Measurements from ENCODE around the gene NFYC. TPM values are rescaled to one million over a fixed set of nuclear protein-coding genes. Genes with fewer than 3 reads are reported as not detected.
A peak's percentile ranks its signal among the peaks of the same experiment; 100 is the strongest.

NFYC gene
- total RNA-seq, 1 experiment from 2014 or later = 61.6 TPM

DNA sequence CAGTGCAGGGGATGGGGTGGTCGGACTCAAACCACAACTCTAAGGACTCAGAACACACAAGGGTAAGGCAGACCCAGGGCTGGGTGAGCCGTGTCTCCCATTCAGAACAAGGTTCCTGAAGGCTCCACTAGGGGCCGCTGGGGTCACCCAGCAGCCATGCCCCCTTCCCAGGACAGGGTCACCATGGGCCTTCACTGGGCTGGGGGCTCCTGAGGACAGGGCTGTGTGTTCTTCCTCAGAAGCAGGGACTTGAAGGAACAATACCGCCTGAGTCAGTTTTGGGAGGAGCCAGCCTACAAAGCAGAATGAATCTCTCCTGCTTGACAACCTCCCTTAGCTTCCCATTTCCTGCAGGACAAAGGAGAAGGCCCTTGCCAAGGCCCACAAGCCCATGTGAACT lies 41.4 kb upstream of the NFYC start:
- peak in 1 of 2 experiments; percentile 11 for DNase-seq
- Histone ChIP-seq H3K4me3 (ENCODE audit: low read depth, low read length) (no peak overlapping the region), H3K27me3 (replicated peaks; ENCODE audit: control insufficient read depth, insufficient read depth, low read length) (no peaks in the 10 kb centered on the region), H3K9me3 (no peaks in the 10 kb centered on the region), H3K36me3 (ENCODE audit: control insufficient read depth, insufficient read depth, low read length) (no peaks in the 10 kb centered on the region), H3K4me1 (no peaks in the 10 kb centered on the region)
- POLR2A ChIA-PET = no interaction called here
- no peaks in the 10 kb centered on the region for H3K9me3 Mint-ChIP-seq (ENCODE audit: unreplicated experiment)
- no peak overlapping the region for H3K4me3 Mint-ChIP-seq (ENCODE audit: unreplicated experiment)
- TF ChIP-seq, protein P1, sequence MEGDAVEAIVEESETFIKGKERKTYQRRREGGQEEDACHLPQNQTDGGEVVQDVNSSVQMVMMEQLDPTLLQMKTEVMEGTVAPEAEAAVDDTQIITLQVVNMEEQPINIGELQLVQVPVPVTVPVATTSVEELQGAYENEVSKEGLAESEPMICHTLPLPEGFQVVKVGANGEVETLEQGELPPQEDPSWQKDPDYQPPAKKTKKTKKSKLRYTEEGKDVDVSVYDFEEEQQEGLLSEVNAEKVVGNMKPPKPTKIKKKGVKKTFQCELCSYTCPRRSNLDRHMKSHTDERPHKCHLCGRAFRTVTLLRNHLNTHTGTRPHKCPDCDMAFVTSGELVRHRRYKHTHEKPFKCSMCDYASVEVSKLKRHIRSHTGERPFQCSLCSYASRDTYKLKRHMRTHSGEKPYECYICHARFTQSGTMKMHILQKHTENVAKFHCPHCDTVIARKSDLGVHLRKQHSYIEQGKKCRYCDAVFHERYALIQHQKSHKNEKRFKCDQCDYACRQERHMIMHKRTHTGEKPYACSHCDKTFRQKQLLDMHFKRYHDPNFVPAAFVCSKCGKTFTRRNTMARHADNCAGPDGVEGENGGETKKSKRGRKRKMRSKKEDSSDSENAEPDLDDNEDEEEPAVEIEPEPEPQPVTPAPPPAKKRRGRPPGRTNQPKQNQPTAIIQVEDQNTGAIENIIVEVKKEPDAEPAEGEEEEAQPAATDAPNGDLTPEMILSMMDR (IDR thresholded peaks at IDR 0.05; ENCODE audit: insufficient read depth in 1 of 2, low read depth in 1 of 2, low read length in 1 of 2, severe bottlenecking in 1 of 2, unreplicated experiment in 1 of 2) = peak in 1 of 2 experiments; percentile 25
- H3K27me3 Mint-ChIP-seq (ENCODE audit: insufficient read depth, unreplicated experiment) = no peaks in the 10 kb centered on the region
- no TSS peak for BruUV-seq (replicated peaks)
- intact Hi-C loops (cut with micrococcal nuclease; ENCODE audit: unreplicated experiment) = no loop called here
- CTCF ChIA-PET = no interaction called here
- H3K4me1 Mint-ChIP-seq (ENCODE audit: low read depth, unreplicated experiment) = no peaks in the 10 kb centered on the region
- no peak overlapping the region for H3K27ac Mint-ChIP-seq (ENCODE audit: unreplicated experiment)
- no peaks in the 10 kb centered on the region for H3K36me3 Mint-ChIP-seq (ENCODE audit: insufficient read depth, unreplicated experiment)

DNA sequence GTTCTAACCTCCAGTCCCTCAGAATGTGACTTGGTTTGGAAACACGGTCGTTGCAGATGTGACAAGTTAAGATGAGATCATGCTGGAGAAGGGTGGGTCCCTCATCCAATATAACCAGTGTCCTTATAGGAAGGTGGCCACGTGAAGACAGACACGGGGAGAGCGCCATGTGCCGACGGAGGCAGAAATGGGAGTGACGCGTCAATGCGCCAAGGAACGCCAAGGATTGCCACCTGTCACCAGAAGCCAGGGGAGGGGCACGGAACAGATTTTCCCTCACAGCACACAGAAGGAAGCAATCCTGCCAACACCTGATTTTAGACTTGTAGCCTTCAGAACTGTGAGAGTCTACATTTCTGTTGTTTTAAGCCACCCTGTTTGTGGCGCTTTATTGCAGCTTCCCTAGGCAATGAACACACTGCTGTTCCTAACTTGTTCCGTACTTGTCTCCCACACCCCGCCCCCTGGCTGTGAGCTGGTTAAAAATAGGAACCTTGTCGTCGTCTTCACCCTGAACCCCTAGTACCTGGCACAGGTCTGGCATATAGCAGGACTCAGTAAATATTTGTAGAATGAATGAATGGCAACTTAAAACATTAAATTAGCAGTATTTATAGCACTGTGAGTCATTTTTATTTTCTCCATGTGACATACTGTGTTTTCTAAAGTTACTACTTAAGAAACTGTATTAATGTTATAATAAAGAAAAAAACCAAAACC lies 40.2 kb upstream of the NFYC start:
- Mint-ChIP-seq H3K36me3 (ENCODE audit: insufficient read depth, unreplicated experiment) (no peaks in the 10 kb centered on the region), H3K9me3 (ENCODE audit: unreplicated experiment) (no peaks in the 10 kb centered on the region), H3K4me3 (ENCODE audit: unreplicated experiment) (no peak overlapping the region), H3K4me1 (ENCODE audit: low read depth, unreplicated experiment) (no peaks in the 10 kb centered on the region), H3K27me3 (ENCODE audit: insufficient read depth, unreplicated experiment) (no peaks in the 10 kb centered on the region), H3K27ac (ENCODE audit: unreplicated experiment) (no peak overlapping the region)
- TF ChIP-seq, protein P1 (IDR thresholded peaks at IDR 0.05; ENCODE audit: insufficient read depth in 1 of 2, low read depth in 1 of 2, low read length in 1 of 2, severe bottlenecking in 1 of 2, unreplicated experiment in 1 of 2) = no peak
- ChIA-PET CTCF (no interaction called here), POLR2A (no interaction called here)
- H3K27me3 ChIP-seq (replicated peaks; ENCODE audit: control insufficient read depth, insufficient read depth, low read length) = no peaks in the 10 kb centered on the region
- no peak for DNase-seq
- H3K4me3 ChIP-seq (ENCODE audit: low read depth, low read length) = no peak overlapping the region
- no peaks in the 10 kb centered on the region for H3K4me1 ChIP-seq
- intact Hi-C loops (cut with micrococcal nuclease; ENCODE audit: unreplicated experiment) = no loop called here
- H3K9me3 ChIP-seq = no peaks in the 10 kb centered on the region
- H3K36me3 ChIP-seq (ENCODE audit: control insufficient read depth, insufficient read depth, low read length) = no peaks in the 10 kb centered on the region
- BruUV-seq (replicated peaks) = no TSS peak

DNA sequence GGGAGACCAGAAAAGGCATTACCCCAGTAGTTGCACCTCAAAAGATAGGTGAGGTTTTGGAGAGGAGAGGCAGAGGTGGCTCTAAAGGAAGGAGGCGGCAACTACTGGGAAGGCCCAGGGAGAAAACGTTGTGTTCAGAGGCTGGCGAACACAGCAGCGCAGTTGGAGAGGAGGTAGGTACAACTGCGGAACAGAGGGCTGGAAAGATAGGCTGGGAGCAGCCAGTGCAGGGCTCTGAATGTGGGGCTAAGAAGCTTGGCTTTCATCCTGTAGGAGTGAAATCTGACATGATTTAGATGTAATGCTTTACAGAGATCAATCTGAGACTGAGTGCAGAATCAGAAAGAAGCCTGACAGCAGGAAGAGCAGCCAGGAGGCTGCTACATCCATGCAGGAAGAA lies 39.0 kb upstream of the NFYC start:
- no peaks in the 10 kb centered on the region for H3K36me3 ChIP-seq (ENCODE audit: control insufficient read depth, insufficient read depth, low read length)
- BruUV-seq (replicated peaks) = no TSS peak
- intact Hi-C loops (cut with micrococcal nuclease; ENCODE audit: unreplicated experiment) = no loop called here
- Mint-ChIP-seq H3K4me1 (ENCODE audit: low read depth, unreplicated experiment) (no peaks in the 10 kb centered on the region), H3K27ac (ENCODE audit: unreplicated experiment) (no peak overlapping the region), H3K27me3 (ENCODE audit: insufficient read depth, unreplicated experiment) (no peaks in the 10 kb centered on the region), H3K9me3 (ENCODE audit: unreplicated experiment) (no peaks in the 10 kb centered on the region), H3K36me3 (ENCODE audit: insufficient read depth, unreplicated experiment) (no peaks in the 10 kb centered on the region), H3K4me3 (ENCODE audit: unreplicated experiment) (no peak overlapping the region)
- ChIA-PET POLR2A (no interaction called here), CTCF (no interaction called here)
- no peaks in the 10 kb centered on the region for H3K27me3 ChIP-seq (replicated peaks; ENCODE audit: control insufficient read depth, insufficient read depth, low read length)
- H3K9me3 ChIP-seq = no peaks in the 10 kb centered on the region
- H3K4me3 ChIP-seq (ENCODE audit: low read depth, low read length) = no peak overlapping the region
- no peaks in the 10 kb centered on the region for H3K4me1 ChIP-seq
- no peak for DNase-seq
- TF ChIP-seq, protein P1 (IDR thresholded peaks at IDR 0.05; ENCODE audit: insufficient read depth in 1 of 2, low read depth in 1 of 2, low read length in 1 of 2, severe bottlenecking in 1 of 2, unreplicated experiment in 1 of 2) = no peak

Data from Caco-2 (cell line).